K562 (cell line): ENCODE results near the gene HAGHL. TPM values are rescaled to one million over a fixed set of nuclear protein-coding genes. Genes with fewer than 3 reads are reported as not detected.

Experiments used
- CCNT2 ChIP-seq: IDR thresholded peaks from 2 replicates; pipeline ENCODE4 v1.6.1; 2011; ENCODE audit warnings: borderline replicate concordance, low read depth, mild to moderate bottlenecking, moderate library complexity, mixed read lengths, low read length; ENCODE audit not compliant: insufficient read length; ENCODE audit errors: extremely low read depth
- EGR1 ChIP-seq: fragments of 450-650 bp; conservative IDR thresholded peaks from 2 replicates; pipeline ENCODE4 v1.6.1; 2017; ENCODE audit warnings: mild to moderate bottlenecking
- ERF ChIP-seq: fragments of 450-650 bp; formaldehyde crosslinking; IDR thresholded peaks from 2 replicates; pipeline ENCODE4 v1.4.0; 2020; ENCODE audit warnings: mild to moderate bottlenecking, mixed read lengths
- ESRRA ChIP-seq: fragments of 450-650 bp; IDR thresholded peaks from 2 replicates; pipeline ENCODE4 v1.6.1; 2014; ENCODE audit warnings: low read depth, mild to moderate bottlenecking, moderate library complexity, borderline replicate concordance
- HLTF ChIP-seq: fragments of 450-650 bp; IDR thresholded peaks from 2 replicates; pipeline ENCODE4 v1.6.1; 2016
- HMGXB4 ChIP-seq: sonication (generic); formaldehyde crosslinking; IDR thresholded peaks from 2 replicates; pipeline ENCODE4 v1.8.1; 2023; ENCODE audit warnings: mild to moderate bottlenecking, missing genetic modification reagents
- KAT2B ChIP-seq: IDR thresholded peaks from one replicate; pipeline ENCODE4 v1.6.1; 2012; ENCODE audit warnings: low read depth, mild to moderate bottlenecking, control low read depth, inconsistent platforms, low read length, moderate library complexity
- L3MBTL2 ChIP-seq: fragments of 450-650 bp; IDR thresholded peaks from 2 replicates; pipeline ENCODE4 v1.6.1; 2016; ENCODE audit warnings: mild to moderate bottlenecking, moderate library complexity
- NR2C2 ChIP-seq, 2 experiments: fragments of 200-800 bp in 1 of 2; sonication (Bioruptor generic) in 1 of 2; sonication (generic) in 1 of 2; formaldehyde crosslinking in 1 of 2; IDR thresholded peaks; 2 replicates each; pipeline versions ENCODE4 v1.6.1 to v1.8.0; 2016 to 2022; ENCODE audit warnings: mild to moderate bottlenecking in 1 of 2, missing compliant biosample characterization in 1 of 2, missing genetic modification characterization in 1 of 2, missing genetic modification reagents in 1 of 2
- NRF1 ChIP-seq, 2 experiments: fragments of 450-650 bp; IDR thresholded peaks in 1 of 2; conservative IDR thresholded peaks in 1 of 2; 2 replicates each; pipeline ENCODE4 v1.6.1; 2014; ENCODE audit warnings: mild to moderate bottlenecking in 2 of 2
- PHB ChIP-seq: fragments of 250-450 bp; sonication (Bioruptor Pico); IDR thresholded peaks from 2 replicates; pipeline ENCODE4 v1.5.0; 2021
- PHF8 ChIP-seq: fragments of 200-600 bp; sonication (generic); IDR thresholded peaks from 2 replicates; pipeline ENCODE4 v1.6.1; 2012; ENCODE audit warnings: mixed run types, mild to moderate bottlenecking, inconsistent platforms, low read length, moderate library complexity, borderline replicate concordance
- POLR2G ChIP-seq: fragments of 200-400 bp; formaldehyde crosslinking; IDR thresholded peaks from 2 replicates; pipeline ENCODE4 v1.6.1; 2017; ENCODE audit warnings: low read depth, mild to moderate bottlenecking, antibody characterized with exemption, low read length, moderate library complexity
- RBM39 ChIP-seq: fragments of 200-400 bp; formaldehyde crosslinking; optimal IDR thresholded peaks from 2 replicates; pipeline ENCODE3; 2018; ENCODE audit warnings: low read depth, low read length
- SMARCC2 ChIP-seq: fragments of 450-650 bp; IDR thresholded peaks from 2 replicates; pipeline ENCODE4 v1.6.1; 2017; ENCODE audit warnings: antibody characterized with exemption, moderate library complexity, mild to moderate bottlenecking, low read depth
- SRF ChIP-seq, 2 experiments: fragments of 250-450, 450-650 bp in 1 of 2; sonication (Bioruptor Pico) in 1 of 2; sonication (generic) in 1 of 2; formaldehyde crosslinking; IDR thresholded peaks; 2 replicates each; pipeline versions ENCODE4 v1.5.0 to v1.5.1; 2020 to 2022; ENCODE audit warnings: mild to moderate bottlenecking in 1 of 2, missing genetic modification reagents in 1 of 2
- ZBTB2 ChIP-seq: fragments of 450-650 bp; IDR thresholded peaks from 2 replicates; pipeline ENCODE4 v1.6.1; 2016; ENCODE audit warnings: antibody characterized with exemption
- ZEB2 ChIP-seq: fragments of 450-650 bp; IDR thresholded peaks from 2 replicates; pipeline ENCODE4 v1.6.1; 2016
- ZNF121 ChIP-seq: sonication (generic); formaldehyde crosslinking; conservative IDR thresholded peaks from 2 replicates; pipeline ENCODE4 v1.8.0; 2022; ENCODE audit warnings: missing genetic modification reagents
- ZNF639 ChIP-seq, 2 experiments: fragments of 200-800 bp in 1 of 2; sonication (Bioruptor generic) in 1 of 2; sonication (generic) in 1 of 2; formaldehyde crosslinking in 1 of 2; IDR thresholded peaks in 1 of 2; conservative IDR thresholded peaks in 1 of 2; 2 replicates each; pipeline versions ENCODE4 v1.5.0 to v1.6.1; 2016 to 2020; ENCODE audit warnings: missing compliant biosample characterization in 1 of 2, missing genetic modification characterization in 1 of 2, missing genetic modification reagents in 1 of 2
- polyA plus RNA-seq, 8 experiments: library from polyadenylated mRNA; depleted of rRNA in 4 of 8; stranded (reverse) in 5 of 8; unstranded in 3 of 8; fragments of >200 nt; fragmentation: Nextera tagmentation in 2 of 8; fragmentation: Illumina TruSeq in 1 of 8; extraction: Ambion mirVana in 2 of 8; extraction: Trizol in 1 of 8; gene quantifications; 2 replicates each; pipeline versions ENCODE4 v1.2.1 to v1.2.3, GENCODE V29; 2011 to 2014; ENCODE audit warnings: inconsistent platforms in 1 of 8, missing spikeins in 1 of 8
- total RNA-seq, 7 experiments: library from RNA; depleted of rRNA in 6 of 7; stranded (reverse); fragments of >200 nt in 6 of 7; fragmentation: Illumina TruSeq in 2 of 7; extraction: Trizol in 2 of 7; gene quantifications; 2 replicates each; pipeline versions ENCODE4 v1.2.1 to v1.2.3, GENCODE V29; 2011 to 2021; ENCODE audit warnings: low replicate concordance in 1 of 7

The HAGHL gene
- total and polyA plus RNA-seq, 9 of the 15 experiments (the other 6 are each of a cell fraction or from before 2014, with no cell fraction given), result 0.31 to 83.4 (median 20.7) TPM

- no peak for TF ChIP-seq ZNF121 (CRISPR knock-in tag)
- TF ChIP-seq POLR2G, result peak; percentile 87
- peak; percentile 79; the same call in 1 of the 2 replicates for TF ChIP-seq PHF8
- peak; percentile 48 for TF ChIP-seq KAT2B
- TF ChIP-seq HLTF, result no peak
- TF ChIP-seq EGR1, result peak; percentile 60
- peak; percentile 84; the same call in 1 of the 2 replicates for TF ChIP-seq HMGXB4 (CRISPR knock-in tag)
- peak; percentile 54; the same call in 1 of the 2 replicates for TF ChIP-seq NR2C2 (CRISPR knock-in tag; IDR thresholded peaks at IDR 0.05)
- TF ChIP-seq NR2C2 (tag; IDR thresholded peaks at IDR 0.05), result peak; percentile 86
- TF ChIP-seq CCNT2, result peak; percentile 87
- 0 out of 2 replicates have a peak, but pooled peaks have one; percentile 8 for TF ChIP-seq ERF (CRISPR knock-in tag)
- TF ChIP-seq ESRRA, result peak; percentile 94
- TF ChIP-seq ZBTB2, result peak; percentile 69; the same call in 1 of the 2 replicates
- peak; percentile 94 for TF ChIP-seq ZEB2
- no peak for TF ChIP-seq SMARCC2
- TF ChIP-seq L3MBTL2, result peak; percentile 92
- TF ChIP-seq ZNF639 (CRISPR knock-in tag; conservative IDR thresholded peaks at IDR 0.05 in 1 of 2, IDR thresholded peaks at IDR 0.05 in 1 of 2), result peak in 1 of 2 experiments; percentile 73; a peak in 2 of 4 replicates
- 0 out of 4 replicates have a peak, but pooled peaks of 1 of the 2 experiments have one; percentile 14 for TF ChIP-seq SRF (CRISPR knock-in tag; IDR thresholded peaks at IDR 0.05)
- TF ChIP-seq PHB (CRISPR knock-in tag), result 0 out of 2 replicates have a peak, but pooled peaks have one; percentile 44
- TF ChIP-seq NRF1 (conservative IDR thresholded peaks at IDR 0.05 in 1 of 2, IDR thresholded peaks at IDR 0.05 in 1 of 2), result peak; percentile 95 to 97
- no peak for TF ChIP-seq RBM39
Measured at GRCh38 chr16:740764-741505, 14.0 kb downstream of the HAGHL start, which contains the start of gene CIAO3 (continued).
